Measurements from ENCODE around the gene NEU4. TPM values are rescaled to one million over a fixed set of nuclear protein-coding genes. Genes with fewer than 3 reads are reported as not detected.
"Not testable (repeated sequence)": the region's sequence is repeated elsewhere in the genome, so short reads cannot be mapped to it uniquely, and the experiment has no call there.

The NEU4 gene
- total RNA-seq, 1 experiment from 2014 or later: 10.0 TPM

GRCh38 chr2:241803387-241804325 lies 5.3 kb upstream of the NEU4 start:
- TSS peak; percentile 67 for BruUV-seq (replicated peaks)
- no peaks in the 10 kb centered on the region for H3K27me3 ChIP-seq (ENCODE audit: control insufficient read depth, insufficient read depth, low read length)
- H3K9me3 ChIP-seq (ENCODE audit: control insufficient read depth, insufficient read depth, low read depth, low read length): no peaks in the 10 kb centered on the region
- peak; percentile 80 for ATAC-seq
- peak overlapping the region; percentile 83 for H3K27ac ChIP-seq (ENCODE audit: low read length)
- peak overlapping the region; percentile 27 to 29 for H3K4me3 ChIP-seq (ENCODE audit: low read depth in 2 of 2, low read length in 2 of 2)
- no peak for DNase-seq (ENCODE audit: low read depth, low spot score)
- H3K4me1 ChIP-seq (ENCODE audit: control insufficient read depth, insufficient read depth, low read length): peaks cover 20% of the 10 kb centered on the region
- intact Hi-C loops (cut with micrococcal nuclease; ENCODE audit: unreplicated experiment): no loop called here
- ChIA-PET POLR2A (no interaction called here), CTCF (no interaction called here)
- no peaks in the 10 kb centered on the region for H3K36me3 ChIP-seq (ENCODE audit: control insufficient read depth, insufficient read depth, low read length)
- in situ Hi-C loops (cut with HindIII; ENCODE audit: low pct_unique_long_range_greater_than_20kb, low sequenced_read_pairs): no loop called here
- TF ChIP-seq CTCF (IDR thresholded peaks at IDR 0.05) (no peak), TCF7L2 (IDR thresholded peaks at IDR 0.05; ENCODE audit: low read depth, low read length) (no peak), REST (IDR thresholded peaks at IDR 0.05; ENCODE audit: insufficient read depth in 1 of 2, low read depth in 2 of 2, low read length in 1 of 2) (no peak), POLR2AphosphoS5 (IDR thresholded peaks at IDR 0.05; ENCODE audit: low read depth, low read length) (no peak), SIN3A (IDR thresholded peaks at IDR 0.05; ENCODE audit: borderline replicate concordance, insufficient read depth, low read depth, low read length) (no peak)

- TF ChIP-seq CTCF (IDR thresholded peaks at IDR 0.05) (no peak), SIN3A (IDR thresholded peaks at IDR 0.05; ENCODE audit: borderline replicate concordance, insufficient read depth, low read depth, low read length) (no peak), REST (IDR thresholded peaks at IDR 0.05; ENCODE audit: insufficient read depth in 1 of 2, low read depth in 2 of 2, low read length in 1 of 2) (no peak), POLR2AphosphoS5 (IDR thresholded peaks at IDR 0.05; ENCODE audit: low read depth, low read length) (no peak), TCF7L2 (IDR thresholded peaks at IDR 0.05; ENCODE audit: low read depth, low read length) (no peak)
- H3K9me3 ChIP-seq (ENCODE audit: control insufficient read depth, insufficient read depth, low read depth, low read length): no peaks in the 10 kb centered on the region
- in situ Hi-C loops (cut with HindIII; ENCODE audit: low pct_unique_long_range_greater_than_20kb, low sequenced_read_pairs): no loop called here
- peak overlapping the region in 1 of 2 experiments; percentile 15; a peak in 2 of 4 replicates for H3K4me3 ChIP-seq (ENCODE audit: low read depth in 2 of 2, low read length in 2 of 2)
- DNase-seq (ENCODE audit: low read depth, low spot score): no peak
- peak; percentile 35 for ATAC-seq
- H3K4me1 ChIP-seq (ENCODE audit: control insufficient read depth, insufficient read depth, low read length): peaks cover 25% of the 10 kb centered on the region
- intact Hi-C loops (cut with micrococcal nuclease; ENCODE audit: unreplicated experiment): no loop called here
- POLR2A ChIA-PET: interaction anchor here (0.6 to 1.1 kb wide), 2 partner anchors 10 to 40 kb away, joined by 3 to 5 read pairs; no protein-coding TSS in a partner anchor
- no TSS peak for BruUV-seq (replicated peaks)
- no peaks in the 10 kb centered on the region for H3K36me3 ChIP-seq (ENCODE audit: control insufficient read depth, insufficient read depth, low read length)
- no peaks in the 10 kb centered on the region for H3K27me3 ChIP-seq (ENCODE audit: control insufficient read depth, insufficient read depth, low read length)
- CTCF ChIA-PET: interaction anchor here (0.7 kb wide), 1 partner anchor 146 kb away, joined by 4 read pairs; no protein-coding TSS in a partner anchor
- peak overlapping the region; percentile 83 for H3K27ac ChIP-seq (ENCODE audit: low read length)
These were observed 4.4 kb upstream of the NEU4 start for GRCh38 chr2:241804326-241805229.

GRCh38 chr2:241806217-241806616 lies 2.8 kb upstream of the NEU4 start:
- H3K36me3 ChIP-seq (ENCODE audit: control insufficient read depth, insufficient read depth, low read length); H3K27me3 ChIP-seq (ENCODE audit: control insufficient read depth, insufficient read depth, low read length); BruUV-seq (replicated peaks); DNase-seq (ENCODE audit: low read depth, low spot score); H3K9me3 ChIP-seq (ENCODE audit: control insufficient read depth, insufficient read depth, low read depth, low read length); CTCF ChIA-PET; ATAC-seq; in situ Hi-C loops (cut with HindIII; ENCODE audit: low pct_unique_long_range_greater_than_20kb, low sequenced_read_pairs); H3K4me3 ChIP-seq (ENCODE audit: low read depth in 2 of 2, low read length in 2 of 2); H3K27ac ChIP-seq (ENCODE audit: low read length); intact Hi-C loops (cut with micrococcal nuclease; ENCODE audit: unreplicated experiment); POLR2A ChIA-PET: not testable (repeated sequence)
- peaks cover 27% of the 10 kb centered on the region for H3K4me1 ChIP-seq (ENCODE audit: control insufficient read depth, insufficient read depth, low read length)

Measured in Panc1 (cell line).